ENCODE data around the gene ANAPC5. TPM values are rescaled to one million over a fixed set of nuclear protein-coding genes. Genes with fewer than 3 reads are reported as not detected.
"Not testable (repeated sequence)": the region's sequence is repeated elsewhere in the genome, so short reads cannot be mapped to it uniquely, and the experiment has no call there.

ANAPC5 gene, protein sequence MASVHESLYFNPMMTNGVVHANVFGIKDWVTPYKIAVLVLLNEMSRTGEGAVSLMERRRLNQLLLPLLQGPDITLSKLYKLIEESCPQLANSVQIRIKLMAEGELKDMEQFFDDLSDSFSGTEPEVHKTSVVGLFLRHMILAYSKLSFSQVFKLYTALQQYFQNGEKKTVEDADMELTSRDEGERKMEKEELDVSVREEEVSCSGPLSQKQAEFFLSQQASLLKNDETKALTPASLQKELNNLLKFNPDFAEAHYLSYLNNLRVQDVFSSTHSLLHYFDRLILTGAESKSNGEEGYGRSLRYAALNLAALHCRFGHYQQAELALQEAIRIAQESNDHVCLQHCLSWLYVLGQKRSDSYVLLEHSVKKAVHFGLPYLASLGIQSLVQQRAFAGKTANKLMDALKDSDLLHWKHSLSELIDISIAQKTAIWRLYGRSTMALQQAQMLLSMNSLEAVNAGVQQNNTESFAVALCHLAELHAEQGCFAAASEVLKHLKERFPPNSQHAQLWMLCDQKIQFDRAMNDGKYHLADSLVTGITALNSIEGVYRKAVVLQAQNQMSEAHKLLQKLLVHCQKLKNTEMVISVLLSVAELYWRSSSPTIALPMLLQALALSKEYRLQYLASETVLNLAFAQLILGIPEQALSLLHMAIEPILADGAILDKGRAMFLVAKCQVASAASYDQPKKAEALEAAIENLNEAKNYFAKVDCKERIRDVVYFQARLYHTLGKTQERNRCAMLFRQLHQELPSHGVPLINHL
- total RNA-seq: 100 to 1,000 TPM; 136 to 152 (median 137) TPM

GRCh38 chr12:121351820-121352681, at the start of gene ANAPC5:
Gene ANAPC5 (minus strand): TSS chr12:121352411. CDS start chr12:121352340, 71 bp downstream.
- peaks cover 29% of the 10 kb centered on the region for H3K4me1 Mint-ChIP-seq (ENCODE audit: low read depth)
- peak within 1 kb of the TSS; percentile 94 for H3K4me3 Mint-ChIP-seq
- peak; percentile 98 to 99 for ATAC-seq

GRCh38 chr12:121400332-121401139, 48.3 kb upstream of the ANAPC5 start:
- H3K4me1 Mint-ChIP-seq (ENCODE audit: low read depth): peaks cover 46% of the 10 kb centered on the region
- no peaks in the 10 kb centered on the region for H3K27me3 Mint-ChIP-seq (ENCODE audit: low read depth)
- no peaks in the 10 kb centered on the region for H3K9me3 Mint-ChIP-seq
- DNase-seq (peak; percentile 52), ATAC-seq (peak; percentile 65 to 67)
- peak overlapping the region; percentile 96 for H3K4me3 Mint-ChIP-seq
- H3K36me3 Mint-ChIP-seq (ENCODE audit: insufficient read depth): peaks cover 12% of the 10 kb centered on the region

More at GRCh38 chr12:121351820-121352681, at the start of gene ANAPC5:
- Mint-ChIP-seq H3K36me3 (ENCODE audit: insufficient read depth) (peaks cover 10% of the 10 kb centered on the region), H3K9me3 (no peaks in the 10 kb centered on the region), H3K27me3 (ENCODE audit: low read depth) (no peaks in the 10 kb centered on the region)
- DNase-seq: peak; percentile 85

- peak; percentile 89 to 91 for ATAC-seq
- peaks cover 42% of the 10 kb centered on the region for H3K4me1 Mint-ChIP-seq (ENCODE audit: low read depth)
Observed at GRCh38 chr12:121399391-121400331, 47.5 kb upstream of the ANAPC5 start, which contains the start of gene RNF34. Gene RNF34 (plus strand): TSS chr12:121400118. CDS start chr12:121400213, 95 bp downstream.

DNA sequence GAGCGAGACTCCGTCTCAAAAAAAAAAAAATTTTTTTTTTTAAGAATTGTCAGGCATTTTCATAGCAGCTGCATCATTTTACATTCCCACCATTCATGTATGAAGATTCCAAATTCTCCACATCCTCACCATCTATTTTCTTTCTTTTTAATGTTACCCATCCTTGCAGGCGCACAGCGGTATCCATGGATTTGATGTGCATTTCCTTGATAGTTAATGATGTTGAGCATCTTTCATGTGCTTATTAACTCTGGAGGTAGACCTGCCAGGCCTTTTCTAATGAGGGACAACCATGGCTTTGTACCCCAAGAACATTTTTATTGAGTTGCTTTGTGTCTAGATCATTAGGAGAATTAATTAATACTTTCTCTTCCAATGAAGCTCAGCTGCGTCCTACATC, 46.1 kb upstream of the ANAPC5 start:
- ATAC-seq (no peak), DNase-seq (no peak)
- Mint-ChIP-seq H3K27me3 (ENCODE audit: low read depth) (no peaks in the 10 kb centered on the region), H3K36me3 (ENCODE audit: insufficient read depth) (peaks cover 9% of the 10 kb centered on the region), H3K4me3 (peak overlapping the region; percentile 96), H3K9me3 (no peaks in the 10 kb centered on the region), H3K4me1 (ENCODE audit: low read depth) (peaks cover 31% of the 10 kb centered on the region)

More at GRCh38 chr12:121399391-121400331, 47.5 kb upstream of the ANAPC5 start, which contains the start of gene RNF34:
- Mint-ChIP-seq H3K36me3 (ENCODE audit: insufficient read depth) (peaks cover 12% of the 10 kb centered on the region), H3K4me3 (peak within 1 kb of the TSS; percentile 96), H3K9me3 (no peaks in the 10 kb centered on the region), H3K27me3 (ENCODE audit: low read depth) (no peaks in the 10 kb centered on the region)
- peak; percentile 96 for DNase-seq

DNA sequence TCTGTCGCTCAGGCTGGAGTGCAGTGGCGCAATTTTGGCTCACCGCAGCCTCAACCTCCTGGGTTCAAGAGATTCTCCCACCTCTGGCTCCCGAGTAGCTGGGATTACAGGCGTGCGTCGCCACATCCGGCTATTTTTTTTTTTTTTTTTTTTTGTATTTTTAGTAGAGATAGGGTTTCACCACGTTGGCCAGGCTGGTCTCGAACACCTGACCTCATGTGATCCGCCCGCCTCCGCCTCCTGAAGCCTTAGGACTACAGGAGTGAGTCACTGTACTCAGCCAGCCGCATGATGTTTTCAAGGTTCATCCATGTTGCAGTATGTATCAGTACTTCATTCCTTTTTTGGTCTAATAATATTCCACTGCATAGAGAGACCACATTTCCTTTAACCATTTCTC, 45.3 kb upstream of the ANAPC5 start:
- Mint-ChIP-seq H3K27me3 (ENCODE audit: low read depth) (no peaks in the 10 kb centered on the region), H3K9me3 (no peaks in the 10 kb centered on the region), H3K4me3 (no peak overlapping the region), H3K36me3 (ENCODE audit: insufficient read depth) (peaks cover 5% of the 10 kb centered on the region), H3K4me1 (ENCODE audit: low read depth) (peaks cover 26% of the 10 kb centered on the region)
- DNase-seq: no peak
- no peak for ATAC-seq

DNA sequence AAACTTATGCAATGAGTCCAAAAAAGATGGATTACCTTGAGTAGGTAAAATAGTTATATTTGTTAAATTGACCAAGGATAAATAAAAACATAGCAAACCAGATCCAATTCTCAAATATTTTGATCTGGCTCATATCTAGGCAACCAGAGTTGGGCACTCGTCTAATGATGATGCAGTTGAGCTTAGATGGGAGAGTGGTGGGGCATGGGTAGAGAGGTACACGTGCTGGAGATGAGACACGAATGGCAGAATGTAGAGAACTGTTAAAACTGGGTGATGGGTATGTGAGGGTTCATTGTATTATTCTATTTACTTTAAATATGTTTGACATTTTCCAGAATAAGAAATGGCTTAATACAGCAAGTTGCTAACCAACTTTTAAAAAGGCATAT, 40.1 kb upstream of the ANAPC5 start:
- ATAC-seq (no peak), DNase-seq (no peak)
- Mint-ChIP-seq H3K9me3 (no peaks in the 10 kb centered on the region), H3K27me3 (ENCODE audit: low read depth) (no peaks in the 10 kb centered on the region), H3K4me3 (no peak overlapping the region), H3K4me1 (ENCODE audit: low read depth) (peaks cover 10% of the 10 kb centered on the region), H3K36me3 (ENCODE audit: insufficient read depth) (no peaks in the 10 kb centered on the region)

DNA sequence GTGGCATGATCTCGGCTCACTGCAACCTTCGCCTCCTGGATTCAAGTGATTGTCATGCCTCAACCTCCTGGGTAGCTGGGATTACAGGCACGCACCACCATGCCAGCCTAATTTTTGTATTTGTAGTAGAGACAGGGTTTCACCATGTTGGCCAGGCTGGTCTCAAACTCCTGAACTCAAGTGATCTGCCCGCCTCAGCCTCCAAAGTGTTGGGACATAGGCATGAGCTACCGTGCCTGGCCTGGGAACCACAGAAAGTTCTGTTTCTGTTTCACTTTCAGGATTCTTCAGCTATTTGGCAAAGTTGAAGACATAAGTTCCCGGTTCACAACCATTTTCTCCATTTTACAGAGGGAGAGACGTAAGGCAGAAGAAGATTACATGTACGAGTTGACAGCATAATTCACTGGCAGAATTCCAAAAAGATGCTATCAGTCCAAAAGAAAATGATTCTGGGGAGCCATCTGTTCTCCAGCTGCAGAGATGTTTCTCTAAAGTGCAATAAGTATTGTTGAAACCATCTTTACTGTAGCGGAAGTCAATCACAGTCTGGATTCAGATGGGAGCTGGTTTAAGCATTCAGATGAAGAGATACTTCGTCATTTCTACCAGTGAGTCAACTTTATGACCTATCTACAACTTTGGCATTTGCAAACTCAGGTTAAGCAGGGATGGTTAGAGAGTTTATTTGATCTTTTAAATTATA, 39.6 kb upstream of the ANAPC5 start:
- DNase-seq (no peak), ATAC-seq (peak; percentile 79 to 80)
- no peaks in the 10 kb centered on the region for H3K9me3 Mint-ChIP-seq
- no peaks in the 10 kb centered on the region for H3K27me3 Mint-ChIP-seq (ENCODE audit: low read depth)
- peak overlapping the region; percentile 44 for H3K4me3 Mint-ChIP-seq
- H3K36me3 Mint-ChIP-seq (ENCODE audit: insufficient read depth): no peaks in the 10 kb centered on the region
- peaks cover 10% of the 10 kb centered on the region for H3K4me1 Mint-ChIP-seq (ENCODE audit: low read depth)

DNA sequence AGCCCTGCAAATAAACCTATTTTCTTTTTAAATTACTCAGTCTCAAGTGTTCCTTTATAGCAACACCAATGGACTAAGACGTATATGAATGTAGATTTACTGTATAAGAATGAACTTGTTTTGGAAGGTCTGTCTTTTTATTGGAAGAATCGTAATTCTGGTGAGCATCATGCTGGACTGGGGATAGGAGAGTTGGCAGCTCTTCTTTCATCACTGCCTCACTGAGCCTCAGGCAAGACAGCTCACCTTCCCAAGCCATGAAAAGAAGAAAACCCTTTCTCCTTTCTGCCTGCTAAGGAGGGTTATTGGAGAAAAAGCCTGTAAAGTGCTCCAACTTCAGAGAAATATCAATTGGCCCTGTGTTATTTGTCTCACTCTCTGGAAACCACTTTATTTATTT, 38.6 kb upstream of the ANAPC5 start:
- Mint-ChIP-seq H3K27me3 (ENCODE audit: low read depth) (no peaks in the 10 kb centered on the region), H3K4me1 (ENCODE audit: low read depth) (peaks cover 10% of the 10 kb centered on the region), H3K9me3 (no peaks in the 10 kb centered on the region), H3K36me3 (ENCODE audit: insufficient read depth) (no peaks in the 10 kb centered on the region), H3K4me3 (no peak overlapping the region)
- no peak for ATAC-seq
- DNase-seq: no peak

DNA sequence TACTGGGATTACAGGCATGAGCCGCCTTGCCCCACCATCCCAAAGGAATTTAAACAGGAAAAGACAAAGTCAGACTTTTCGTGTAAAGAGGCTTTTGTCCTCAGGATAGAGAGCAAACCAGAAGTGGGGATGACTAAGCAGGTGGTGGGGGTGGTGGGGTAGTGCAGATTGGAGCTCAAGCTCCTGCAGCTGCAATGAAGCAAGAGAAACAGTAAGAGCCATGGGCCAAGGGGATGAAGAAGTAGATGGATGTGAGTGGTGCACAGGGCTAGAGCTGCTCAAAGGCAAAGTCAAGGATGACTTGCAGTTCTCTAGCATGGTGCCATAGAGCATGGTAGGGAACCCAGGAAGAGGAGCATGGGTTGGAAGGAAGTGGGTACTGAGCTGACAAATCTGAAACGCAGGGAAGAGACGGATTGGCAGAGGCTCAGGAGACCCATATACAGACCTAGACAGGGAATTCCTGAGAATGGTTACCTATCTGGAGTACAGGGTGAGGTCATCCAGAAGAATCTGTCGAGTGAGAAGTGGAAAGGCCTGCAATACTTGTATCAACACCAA, 36.3 kb upstream of the ANAPC5 start:
- Mint-ChIP-seq H3K4me3 (no peak overlapping the region), H3K9me3 (no peaks in the 10 kb centered on the region)

DNA sequence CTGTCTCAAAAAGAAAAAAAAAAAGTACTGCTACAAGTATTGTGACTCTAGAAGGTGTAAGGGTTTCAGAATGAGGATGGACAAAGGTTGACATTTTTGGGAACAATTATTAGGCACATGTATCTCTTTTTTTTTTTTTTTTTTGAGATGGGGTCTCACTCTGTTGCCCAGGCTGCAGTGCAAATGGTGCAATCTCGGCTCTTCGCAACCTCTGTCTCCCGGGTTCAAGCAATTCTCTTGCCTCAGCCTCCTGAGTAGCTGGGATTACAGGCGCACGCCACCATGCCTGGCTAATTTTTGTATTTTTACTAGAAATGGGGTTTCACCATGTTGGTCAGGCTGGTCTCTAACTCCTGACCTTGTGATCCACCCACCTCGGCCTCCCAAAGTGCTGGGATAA, 32.7 kb upstream of the ANAPC5 start:
- H3K4me1 Mint-ChIP-seq (ENCODE audit: low read depth); H3K27me3 Mint-ChIP-seq (ENCODE audit: low read depth); ATAC-seq; H3K4me3 Mint-ChIP-seq; H3K36me3 Mint-ChIP-seq (ENCODE audit: insufficient read depth); DNase-seq; H3K9me3 Mint-ChIP-seq: not testable (repeated sequence)

More for the DNA sequence above, 36.3 kb upstream of the ANAPC5 start:
- DNase-seq (no peak), ATAC-seq (no peak)
- Mint-ChIP-seq H3K4me1 (ENCODE audit: low read depth) (peaks cover 10% of the 10 kb centered on the region), H3K27me3 (ENCODE audit: low read depth) (no peaks in the 10 kb centered on the region), H3K36me3 (ENCODE audit: insufficient read depth) (no peaks in the 10 kb centered on the region)

DNA sequence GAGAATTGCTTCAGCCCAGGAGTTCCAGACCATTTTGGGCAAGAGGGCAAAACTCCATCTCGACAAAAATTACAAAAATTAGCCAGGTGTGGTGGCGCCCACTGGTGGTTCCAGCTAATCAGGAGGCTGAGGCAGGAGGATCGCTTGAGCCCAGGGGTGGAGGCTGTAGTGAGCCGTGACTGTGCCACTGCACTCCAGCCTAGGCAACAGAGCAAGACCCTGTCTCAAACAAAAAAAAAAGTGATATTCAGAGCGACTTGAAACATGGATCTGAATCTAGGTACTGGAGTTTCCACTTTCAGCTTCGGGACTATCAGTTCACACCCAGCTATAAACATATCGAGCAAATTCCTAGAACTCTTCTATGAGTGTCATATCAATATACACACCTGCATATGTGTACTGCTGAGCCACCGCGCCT, 31.4 kb upstream of the ANAPC5 start:
- Mint-ChIP-seq H3K36me3 (ENCODE audit: insufficient read depth) (no peaks in the 10 kb centered on the region), H3K4me1 (ENCODE audit: low read depth) (no peaks in the 10 kb centered on the region), H3K27me3 (ENCODE audit: low read depth) (no peaks in the 10 kb centered on the region), H3K4me3 (no peak overlapping the region), H3K9me3 (no peaks in the 10 kb centered on the region)
- ATAC-seq (no peak), DNase-seq (no peak)

GRCh38 chr12:121379945-121380344, 27.7 kb upstream of the ANAPC5 start:
- Mint-ChIP-seq H3K4me1 (ENCODE audit: low read depth) (no peaks in the 10 kb centered on the region), H3K9me3 (no peaks in the 10 kb centered on the region), H3K27me3 (ENCODE audit: low read depth) (peaks cover 2% of the 10 kb centered on the region), H3K4me3 (no peak overlapping the region), H3K36me3 (ENCODE audit: insufficient read depth) (no peaks in the 10 kb centered on the region)
- ATAC-seq: no peak
- no peak for DNase-seq

Measured in activated T-cell treated with anti-CD3 and anti-CD28 coated beads, Interleukin-2, amount 50 U/mL, for 4 hours (primary cell).